ENCODE results near the gene BRD7.

DNA sequence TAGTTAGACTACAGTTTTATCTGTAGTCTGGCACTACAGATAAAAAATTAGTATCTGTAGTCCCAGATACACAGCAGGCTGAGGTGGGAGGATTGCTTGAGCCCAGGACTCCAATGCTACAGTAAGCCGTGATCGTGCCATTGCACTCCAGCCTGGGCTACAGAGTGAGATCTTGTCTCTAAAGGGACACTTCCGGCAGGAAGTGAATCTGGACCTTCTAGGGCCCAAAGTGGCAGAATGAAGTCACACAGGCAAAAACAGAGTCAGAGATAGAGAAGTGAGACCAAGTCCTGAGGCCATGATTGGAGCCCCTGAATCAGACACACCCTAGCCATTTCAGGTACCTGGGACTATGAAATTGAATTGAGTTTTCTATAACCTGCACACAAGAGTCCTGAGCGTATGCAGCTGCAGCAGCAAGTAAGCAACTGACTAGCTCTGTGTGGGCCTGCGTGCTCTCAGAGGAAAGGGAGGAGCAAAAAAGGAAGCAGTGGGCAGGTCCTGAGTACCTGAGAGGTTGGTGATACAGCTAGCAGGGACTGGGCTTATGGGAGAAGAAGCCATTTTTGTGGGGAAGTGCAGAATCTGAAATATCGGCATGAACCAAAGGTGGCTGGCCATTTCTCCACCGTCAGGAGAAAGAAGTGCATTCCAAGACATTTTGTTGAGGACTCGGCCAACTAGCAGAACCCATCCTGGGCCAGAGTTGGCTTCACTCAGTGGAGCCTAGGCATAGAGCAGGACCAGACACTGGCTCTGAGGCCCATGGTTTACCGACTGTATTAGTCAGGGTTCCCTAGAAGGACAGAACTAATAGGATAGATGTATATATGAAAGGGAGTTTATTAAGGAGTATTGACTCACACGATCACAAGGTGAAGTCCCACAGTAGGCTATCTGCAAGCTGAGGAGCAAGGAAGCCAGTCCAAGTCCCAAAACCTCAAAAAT lies 27.2 kb upstream of the BRD7 start:
- TF ChIP-seq, protein P1, sequence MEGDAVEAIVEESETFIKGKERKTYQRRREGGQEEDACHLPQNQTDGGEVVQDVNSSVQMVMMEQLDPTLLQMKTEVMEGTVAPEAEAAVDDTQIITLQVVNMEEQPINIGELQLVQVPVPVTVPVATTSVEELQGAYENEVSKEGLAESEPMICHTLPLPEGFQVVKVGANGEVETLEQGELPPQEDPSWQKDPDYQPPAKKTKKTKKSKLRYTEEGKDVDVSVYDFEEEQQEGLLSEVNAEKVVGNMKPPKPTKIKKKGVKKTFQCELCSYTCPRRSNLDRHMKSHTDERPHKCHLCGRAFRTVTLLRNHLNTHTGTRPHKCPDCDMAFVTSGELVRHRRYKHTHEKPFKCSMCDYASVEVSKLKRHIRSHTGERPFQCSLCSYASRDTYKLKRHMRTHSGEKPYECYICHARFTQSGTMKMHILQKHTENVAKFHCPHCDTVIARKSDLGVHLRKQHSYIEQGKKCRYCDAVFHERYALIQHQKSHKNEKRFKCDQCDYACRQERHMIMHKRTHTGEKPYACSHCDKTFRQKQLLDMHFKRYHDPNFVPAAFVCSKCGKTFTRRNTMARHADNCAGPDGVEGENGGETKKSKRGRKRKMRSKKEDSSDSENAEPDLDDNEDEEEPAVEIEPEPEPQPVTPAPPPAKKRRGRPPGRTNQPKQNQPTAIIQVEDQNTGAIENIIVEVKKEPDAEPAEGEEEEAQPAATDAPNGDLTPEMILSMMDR (IDR thresholded peaks at IDR 0.05; ENCODE audit: insufficient read depth, low read length), result no peak
- no peak for TF ChIP-seq GABPA (IDR thresholded peaks at IDR 0.05; ENCODE audit: low read depth)
- TF ChIP-seq SPI1 (IDR thresholded peaks at IDR 0.05; ENCODE audit: borderline replicate concordance, low read depth), result no peak
- TF ChIP-seq POLR2AphosphoS5 (IDR thresholded peaks at IDR 0.05; ENCODE audit: low read depth), result no peak
- TF ChIP-seq, protein P2, sequence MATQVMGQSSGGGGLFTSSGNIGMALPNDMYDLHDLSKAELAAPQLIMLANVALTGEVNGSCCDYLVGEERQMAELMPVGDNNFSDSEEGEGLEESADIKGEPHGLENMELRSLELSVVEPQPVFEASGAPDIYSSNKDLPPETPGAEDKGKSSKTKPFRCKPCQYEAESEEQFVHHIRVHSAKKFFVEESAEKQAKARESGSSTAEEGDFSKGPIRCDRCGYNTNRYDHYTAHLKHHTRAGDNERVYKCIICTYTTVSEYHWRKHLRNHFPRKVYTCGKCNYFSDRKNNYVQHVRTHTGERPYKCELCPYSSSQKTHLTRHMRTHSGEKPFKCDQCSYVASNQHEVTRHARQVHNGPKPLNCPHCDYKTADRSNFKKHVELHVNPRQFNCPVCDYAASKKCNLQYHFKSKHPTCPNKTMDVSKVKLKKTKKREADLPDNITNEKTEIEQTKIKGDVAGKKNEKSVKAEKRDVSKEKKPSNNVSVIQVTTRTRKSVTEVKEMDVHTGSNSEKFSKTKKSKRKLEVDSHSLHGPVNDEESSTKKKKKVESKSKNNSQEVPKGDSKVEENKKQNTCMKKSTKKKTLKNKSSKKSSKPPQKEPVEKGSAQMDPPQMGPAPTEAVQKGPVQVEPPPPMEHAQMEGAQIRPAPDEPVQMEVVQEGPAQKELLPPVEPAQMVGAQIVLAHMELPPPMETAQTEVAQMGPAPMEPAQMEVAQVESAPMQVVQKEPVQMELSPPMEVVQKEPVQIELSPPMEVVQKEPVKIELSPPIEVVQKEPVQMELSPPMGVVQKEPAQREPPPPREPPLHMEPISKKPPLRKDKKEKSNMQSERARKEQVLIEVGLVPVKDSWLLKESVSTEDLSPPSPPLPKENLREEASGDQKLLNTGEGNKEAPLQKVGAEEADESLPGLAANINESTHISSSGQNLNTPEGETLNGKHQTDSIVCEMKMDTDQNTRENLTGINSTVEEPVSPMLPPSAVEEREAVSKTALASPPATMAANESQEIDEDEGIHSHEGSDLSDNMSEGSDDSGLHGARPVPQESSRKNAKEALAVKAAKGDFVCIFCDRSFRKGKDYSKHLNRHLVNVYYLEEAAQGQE (IDR thresholded peaks at IDR 0.05; ENCODE audit: insufficient replicate concordance, low read depth), result no peak

Data from HL-60 (cell line).